ENCODE data around the gene LTK.

Gene LTK

GRCh38 chr15:41554915-41555314 is 41.3 kb upstream of the LTK start:
- Mint-ChIP-seq H3K9me3 (no peaks in the 10 kb centered on the region), H3K27ac (peak overlapping the region in 1 of 3 experiments; percentile 1), H3K4me3 (no peak overlapping the region)

GRCh38 chr15:41554343-41554742 is 40.7 kb upstream of the LTK start:
- Mint-ChIP-seq H3K27ac (no peak overlapping the region), H3K4me3 (no peak overlapping the region), H3K4me1 (peaks cover 16% of the 10 kb centered on the region), H3K27me3 (ENCODE audit: low read depth) (peaks cover 8% of the 10 kb centered on the region), H3K36me3 (ENCODE audit: low read depth) (no peaks in the 10 kb centered on the region), H3K9me3 (no peaks in the 10 kb centered on the region)
- TF ChIP-seq CTCF (IDR thresholded peaks at IDR 0.05; ENCODE audit: unreplicated experiment in 3 of 3), result no peak

More at GRCh38 chr15:41554915-41555314, 41.3 kb upstream of the LTK start:
- Mint-ChIP-seq H3K4me1 (peaks cover 19% of the 10 kb centered on the region), H3K27me3 (ENCODE audit: low read depth) (peaks cover 8% of the 10 kb centered on the region), H3K36me3 (ENCODE audit: low read depth) (no peaks in the 10 kb centered on the region)
- no peak for TF ChIP-seq CTCF (IDR thresholded peaks at IDR 0.05; ENCODE audit: unreplicated experiment in 3 of 3)

- no peak for TF ChIP-seq CTCF (IDR thresholded peaks at IDR 0.05; ENCODE audit: unreplicated experiment in 3 of 3)
- Mint-ChIP-seq H3K4me1 (peaks cover 16% of the 10 kb centered on the region), H3K27ac (no peak overlapping the region), H3K9me3 (no peaks in the 10 kb centered on the region), H3K36me3 (ENCODE audit: low read depth) (no peaks in the 10 kb centered on the region), H3K27me3 (ENCODE audit: low read depth) (peaks cover 8% of the 10 kb centered on the region), H3K4me3 (no peak overlapping the region)
Observed at GRCh38 chr15:41553731-41554130, 40.1 kb upstream of the LTK start.

- Mint-ChIP-seq H3K4me3 (no peak overlapping the region), H3K27me3 (ENCODE audit: low read depth) (no peaks in the 10 kb centered on the region), H3K9me3 (no peaks in the 10 kb centered on the region), H3K36me3 (ENCODE audit: low read depth) (no peaks in the 10 kb centered on the region), H3K4me1 (peaks cover 5% of the 10 kb centered on the region), H3K27ac (no peak overlapping the region)
- no peak for TF ChIP-seq CTCF (IDR thresholded peaks at IDR 0.05; ENCODE audit: unreplicated experiment in 3 of 3)
Observed at GRCh38 chr15:41550066-41550775, 36.6 kb upstream of the LTK start.

- no peak for TF ChIP-seq CTCF (IDR thresholded peaks at IDR 0.05; ENCODE audit: unreplicated experiment in 3 of 3)
Observed at GRCh38 chr15:41546851-41547786, 33.5 kb upstream of the LTK start.

More at GRCh38 chr15:41546851-41547786, 33.5 kb upstream of the LTK start:
- Mint-ChIP-seq H3K27me3 (ENCODE audit: low read depth) (peaks cover 3% of the 10 kb centered on the region), H3K27ac (no peak overlapping the region), H3K9me3 (no peaks in the 10 kb centered on the region), H3K4me1 (peaks cover 12% of the 10 kb centered on the region), H3K4me3 (peak overlapping the region in 2 of 3 experiments; percentile 46 to 51), H3K36me3 (ENCODE audit: low read depth) (no peaks in the 10 kb centered on the region)

All from nephron (organoid).